Mesodermal cell (in vitro differentiated cells): ENCODE measurements around the gene HS1BP3.

Experiments used
- H3K27ac ChIP-seq: 2 replicates; pipeline ENCODE4 v1.7.0; 2013; ENCODE audit warnings: mild to moderate bottlenecking, low read depth, low read length, moderate library complexity; ENCODE audit not compliant: severe bottlenecking
- H3K36me3 ChIP-seq: 2 replicates; pipeline ENCODE4 v1.7.1; 2013; ENCODE audit warnings: mild to moderate bottlenecking, low read length, moderate library complexity; ENCODE audit not compliant: control insufficient read depth, insufficient read depth
- H3K4me1 ChIP-seq: one replicate; pipeline ENCODE4 v1.7.1; 2013; ENCODE audit warnings: mild to moderate bottlenecking, low read length; ENCODE audit not compliant: insufficient read depth, control insufficient read depth, poor library complexity, severe bottlenecking
- H3K4me3 ChIP-seq: 2 replicates; pipeline ENCODE4 v1.7.0; 2013; ENCODE audit warnings: low read length, control low read depth, mild to moderate bottlenecking; ENCODE audit not compliant: insufficient read depth, poor library complexity, severe bottlenecking; ENCODE audit errors: extremely low read depth
- H3K9me3 ChIP-seq: 2 replicates; pipeline ENCODE4 v1.7.1; 2013; ENCODE audit warnings: mild to moderate bottlenecking, low read length, moderate library complexity; ENCODE audit not compliant: control insufficient read depth
- WGBS, 2 experiments: methylation state at CpG; one replicate each; pipeline ENCODE4 v1.1.5; 2013; ENCODE audit warnings: missing lambda C conversion rate in 2 of 2; ENCODE audit not compliant: insufficient coverage in 2 of 2; 5-methylcytosine and 5-hydroxymethylcytosine counted together

The HS1BP3 gene

DNA sequence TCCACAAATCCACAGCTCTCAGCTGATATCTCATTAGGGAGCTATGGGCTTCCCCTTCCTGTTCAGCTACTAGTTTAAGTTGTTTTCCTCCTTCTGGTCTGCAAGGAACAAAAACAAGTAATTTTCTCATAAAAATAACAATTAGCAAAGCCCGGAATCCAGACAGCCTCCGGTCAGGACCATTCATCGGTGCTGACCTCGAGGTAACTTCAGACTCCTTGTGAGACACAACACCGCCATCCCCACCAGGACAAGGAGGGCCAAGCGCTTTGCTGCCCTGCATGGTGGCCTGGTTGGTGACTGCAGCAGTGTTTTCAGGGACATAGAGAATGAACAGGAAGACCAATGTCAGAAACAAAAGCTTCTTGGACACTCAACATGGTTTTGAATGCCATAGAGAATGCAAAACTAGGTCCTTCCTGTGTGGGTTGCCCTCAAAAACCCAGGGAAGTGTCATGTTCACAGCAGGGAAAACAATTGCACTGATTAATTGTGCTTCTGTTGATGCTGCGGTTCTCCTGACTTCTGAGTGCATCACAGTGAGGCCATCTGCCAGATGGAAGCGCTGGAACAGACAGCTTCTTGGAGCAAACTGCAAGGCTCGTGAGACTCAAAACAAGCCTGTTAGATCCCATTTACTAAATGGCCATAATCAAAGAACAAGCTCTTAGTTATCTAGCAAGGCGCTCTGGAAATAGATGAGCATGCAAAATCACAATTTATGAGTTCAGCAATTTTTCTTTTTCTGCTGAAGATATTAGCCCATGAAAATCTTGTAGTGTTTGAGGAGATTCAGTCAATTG is 77.1 kb downstream of the HS1BP3 start:
- 93% methylated on average over 10 of the region's 10 CpGs for WGBS, 2 experiments
- Histone ChIP-seq H3K27ac (peak overlapping the region; percentile 10), H3K4me3 (no peak overlapping the region), H3K36me3 (no peaks in the 10 kb centered on the region), H3K4me1 (peaks cover 64% of the 10 kb centered on the region), H3K9me3 (no peaks in the 10 kb centered on the region)

DNA sequence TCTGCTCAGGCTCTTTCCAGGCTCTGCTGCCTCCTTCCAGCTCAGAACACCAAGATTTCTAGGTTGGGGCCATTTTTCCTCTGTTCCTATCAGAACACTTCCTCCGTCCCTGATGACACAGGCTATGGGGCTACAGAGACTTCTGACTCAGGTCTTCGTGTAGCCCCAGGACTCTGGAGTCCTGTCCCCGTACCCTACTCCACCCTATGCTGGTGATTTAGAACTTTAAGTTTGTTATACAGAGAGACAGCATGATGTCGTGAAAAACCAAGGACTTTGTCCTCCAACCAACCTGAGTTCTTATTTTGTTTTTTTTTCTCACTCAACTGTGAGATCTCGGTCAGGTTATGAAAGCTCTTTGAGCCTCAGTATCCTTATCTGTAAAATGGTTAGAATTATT is 78.7 kb downstream of the HS1BP3 start:
- 95 to 100% methylated on average over 2 of the region's 5 CpGs for WGBS, 2 experiments
- no peak overlapping the region for H3K4me3 ChIP-seq
- no peaks in the 10 kb centered on the region for H3K9me3 ChIP-seq
- H3K27ac ChIP-seq, result no peak overlapping the region
- H3K36me3 ChIP-seq, result no peaks in the 10 kb centered on the region
- H3K4me1 ChIP-seq, result peaks cover 64% of the 10 kb centered on the region

DNA sequence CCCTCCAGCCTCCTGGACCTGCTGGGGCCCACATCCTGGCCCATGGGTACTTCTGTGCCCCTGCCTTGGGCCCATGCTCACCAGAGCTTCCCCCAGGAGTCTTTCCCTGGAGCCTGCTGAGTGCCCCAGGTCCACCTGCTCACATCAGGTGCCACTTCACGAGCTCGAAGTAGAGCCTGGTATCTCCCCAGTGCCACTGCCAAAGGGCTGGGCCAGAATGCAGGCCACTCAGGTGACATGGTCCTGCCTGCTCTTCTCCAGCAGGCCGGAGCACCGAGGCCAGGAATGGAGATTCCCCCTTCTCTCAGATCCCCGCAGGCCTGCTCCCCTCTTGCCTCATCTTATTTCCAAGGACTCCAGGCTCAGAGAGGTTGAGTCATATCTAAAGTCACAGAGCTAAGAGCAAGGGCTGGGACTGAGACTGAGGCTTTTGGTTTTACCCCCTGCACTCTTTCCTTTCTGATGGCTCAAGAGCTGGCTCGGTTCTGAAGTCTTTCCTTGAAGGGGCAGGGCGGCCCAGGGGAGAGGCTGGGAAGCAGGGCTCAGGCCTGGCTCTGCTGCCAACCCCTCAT is 79.2 kb downstream of the HS1BP3 start:
- Histone ChIP-seq H3K9me3 (no peaks in the 10 kb centered on the region), H3K4me1 (peaks cover 64% of the 10 kb centered on the region), H3K36me3 (no peaks in the 10 kb centered on the region), H3K27ac (no peak overlapping the region), H3K4me3 (no peak overlapping the region)
- 91 to 100% methylated on average over 5 to 7 of the region's 7 CpGs for WGBS, 2 experiments

DNA sequence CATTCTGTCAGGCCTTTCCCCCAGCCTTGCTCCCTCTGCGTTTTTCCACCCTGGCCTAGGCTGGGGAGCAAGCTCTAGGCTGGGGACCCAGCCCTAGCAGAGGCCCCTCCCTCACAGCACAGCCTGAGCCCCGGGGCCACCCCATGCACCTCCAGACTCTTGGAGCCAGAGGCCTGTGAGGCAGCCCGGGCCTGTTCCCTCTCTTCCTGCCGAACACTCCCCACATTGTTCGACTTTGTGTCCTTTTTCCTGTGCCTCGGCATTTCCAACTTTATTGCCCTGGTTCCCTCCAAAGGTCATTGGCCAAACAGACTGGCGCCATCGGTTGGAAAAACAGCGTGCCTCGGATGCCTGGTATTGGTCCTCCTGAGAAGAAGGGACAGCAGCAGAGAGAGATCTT is 79.7 kb downstream of the HS1BP3 start:
- Histone ChIP-seq H3K4me1 (peaks cover 63% of the 10 kb centered on the region), H3K9me3 (no peaks in the 10 kb centered on the region), H3K27ac (no peak overlapping the region), H3K4me3 (no peak overlapping the region), H3K36me3 (no peaks in the 10 kb centered on the region)
- 93 to 96% methylated on average over 10 of the region's 10 CpGs for WGBS, 2 experiments

DNA sequence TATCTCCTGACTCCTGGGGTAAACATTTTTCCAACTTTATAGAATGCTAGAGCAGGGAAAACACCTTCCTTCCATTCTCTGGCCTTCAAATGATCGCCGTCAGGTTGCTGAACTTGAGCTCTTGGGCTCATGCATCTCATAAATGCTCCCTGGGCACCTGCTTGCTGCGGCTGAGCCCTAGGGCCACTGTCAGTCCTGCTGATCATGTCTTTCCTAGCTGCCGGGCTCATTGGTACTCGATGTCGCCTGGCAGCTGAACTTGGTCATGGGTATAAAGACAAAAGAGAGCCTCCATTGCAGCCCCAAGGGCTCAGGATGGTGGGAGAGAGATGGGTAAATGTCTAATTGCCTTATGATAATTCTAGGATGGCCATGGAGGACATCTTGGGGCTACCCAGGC is 80.6 kb downstream of the HS1BP3 start:
- no peaks in the 10 kb centered on the region for H3K9me3 ChIP-seq
- no peak overlapping the region for H3K4me3 ChIP-seq
- WGBS, 2 experiments, result 98 to 99% methylated on average over 6 of the region's 6 CpGs
- peaks cover 60% of the 10 kb centered on the region for H3K4me1 ChIP-seq
- H3K27ac ChIP-seq, result peak overlapping the region; percentile 94
- H3K36me3 ChIP-seq, result no peaks in the 10 kb centered on the region

DNA sequence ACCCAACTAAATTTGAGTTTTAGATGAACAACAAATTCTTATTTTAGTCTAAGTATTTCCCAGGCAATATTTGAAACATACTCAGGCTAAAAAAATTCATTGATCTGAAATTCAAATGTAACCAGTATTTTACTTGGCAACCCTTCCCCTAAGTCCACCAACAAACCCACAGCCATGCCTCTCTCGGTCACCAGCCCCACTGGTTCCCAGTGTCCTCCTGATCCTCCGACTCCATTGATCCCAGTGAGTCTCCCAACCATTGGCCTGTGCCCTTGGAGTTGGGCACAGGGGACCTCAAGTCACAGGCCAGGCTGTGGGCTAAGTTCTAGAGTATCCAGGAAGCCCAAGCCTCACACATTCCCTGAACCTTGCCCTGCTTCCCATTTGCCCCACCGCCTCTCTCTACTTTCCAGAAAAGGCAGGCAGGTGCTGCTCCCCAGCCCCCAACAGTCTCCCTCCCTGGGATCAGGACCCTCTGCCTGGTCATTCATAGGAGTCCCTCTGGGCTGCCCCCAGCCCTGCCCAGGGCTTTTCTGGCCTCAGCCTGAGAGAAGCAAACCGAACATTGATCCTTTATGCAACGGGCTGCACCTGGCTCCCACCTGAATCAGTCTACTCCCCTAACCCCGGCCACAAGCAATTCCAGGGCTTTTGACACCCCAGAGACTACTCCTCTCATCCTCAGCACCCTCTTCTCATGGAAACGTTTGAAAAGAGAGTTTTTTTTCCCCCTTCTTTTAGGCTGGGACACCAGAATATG is 81.3 kb downstream of the HS1BP3 start:
- Histone ChIP-seq H3K27ac (peak overlapping the region; percentile 94), H3K36me3 (no peaks in the 10 kb centered on the region), H3K4me3 (no peak overlapping the region), H3K4me1 (peaks cover 54% of the 10 kb centered on the region), H3K9me3 (no peaks in the 10 kb centered on the region)
- WGBS, 2 experiments, result 77 to 83% methylated on average over 5 of the region's 7 CpGs

DNA sequence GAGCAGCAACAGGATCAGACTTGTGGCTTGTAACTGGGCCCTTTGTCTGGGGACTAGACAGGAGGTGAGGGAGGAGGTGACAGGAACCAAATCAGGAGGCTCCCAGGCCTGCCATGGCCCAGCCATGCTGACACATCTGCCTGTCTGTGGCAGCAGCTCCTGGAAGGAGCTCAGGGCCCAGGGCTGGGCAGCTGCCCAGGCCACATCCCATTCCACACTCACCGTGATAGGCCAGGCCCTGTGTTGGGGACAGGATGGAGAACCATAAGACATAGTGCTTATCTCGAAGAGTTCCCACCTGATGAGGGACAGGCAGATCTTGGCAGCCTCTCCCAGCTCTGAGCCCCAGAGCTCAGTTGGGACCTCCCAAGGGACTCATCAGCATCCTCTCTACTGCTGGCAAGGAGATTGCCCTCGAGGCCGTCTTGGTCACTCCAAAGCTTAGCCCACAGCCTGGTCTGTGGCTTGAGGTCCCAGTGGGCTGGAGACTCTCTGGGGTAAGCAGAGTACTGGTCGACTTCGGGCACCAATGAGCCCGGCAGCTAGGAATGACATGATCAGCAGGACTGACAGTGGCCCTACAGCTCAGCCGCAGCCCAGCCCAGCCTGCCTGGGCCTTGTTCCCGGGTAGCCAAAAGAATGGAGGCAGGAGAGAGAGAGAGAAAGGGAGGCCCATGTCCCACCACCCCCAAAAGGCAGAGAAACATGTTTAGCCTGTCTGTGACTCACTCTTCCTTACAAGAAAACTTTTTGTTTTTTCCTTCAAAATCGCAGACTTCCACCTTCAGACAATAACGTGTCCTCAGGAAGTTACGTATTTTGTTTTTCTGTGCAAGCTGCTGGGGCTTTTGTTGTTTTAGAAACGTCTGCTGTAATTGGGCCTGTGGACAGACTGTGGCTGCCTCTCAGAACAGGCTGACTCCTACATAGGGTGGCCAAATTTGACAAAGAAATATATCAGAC is 82.1 kb downstream of the HS1BP3 start:
- Histone ChIP-seq H3K9me3 (no peaks in the 10 kb centered on the region), H3K4me1 (peaks cover 51% of the 10 kb centered on the region), H3K36me3 (no peaks in the 10 kb centered on the region), H3K27ac (peak overlapping the region; percentile 94), H3K4me3 (no peak overlapping the region)
- WGBS, 2 experiments, result 86 to 96% methylated on average over 8 of the region's 13 CpGs

DNA sequence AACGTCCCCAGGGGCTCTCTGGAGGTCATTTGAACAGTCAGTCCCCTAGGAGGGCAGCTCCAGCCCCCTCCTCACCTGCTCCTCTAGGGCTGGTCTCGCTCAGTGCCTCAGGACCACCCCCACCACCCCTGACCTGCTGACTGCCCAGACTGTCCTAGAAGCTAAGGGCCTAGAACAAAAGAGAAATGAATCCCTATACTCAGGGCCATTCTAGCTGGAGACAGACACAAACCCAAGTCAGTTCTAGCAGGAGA is 83.0 kb downstream of the HS1BP3 start:
- Histone ChIP-seq H3K4me1 (peaks cover 52% of the 10 kb centered on the region), H3K4me3 (no peak overlapping the region), H3K9me3 (no peaks in the 10 kb centered on the region), H3K36me3 (no peaks in the 10 kb centered on the region), H3K27ac (peak overlapping the region; percentile 94)
- WGBS, 2 experiments, result 48 to 56% methylated on average over 2 of the region's 2 CpGs
